Measurements from ENCODE around the gene KCNB1. TPM values are rescaled to one million over a fixed set of nuclear protein-coding genes. Genes with fewer than 3 reads are reported as not detected.

Gene KCNB1
- total and polyA plus RNA-seq, 2 experiments from 2014 or later = 0.06 to 0.10 TPM

DNA sequence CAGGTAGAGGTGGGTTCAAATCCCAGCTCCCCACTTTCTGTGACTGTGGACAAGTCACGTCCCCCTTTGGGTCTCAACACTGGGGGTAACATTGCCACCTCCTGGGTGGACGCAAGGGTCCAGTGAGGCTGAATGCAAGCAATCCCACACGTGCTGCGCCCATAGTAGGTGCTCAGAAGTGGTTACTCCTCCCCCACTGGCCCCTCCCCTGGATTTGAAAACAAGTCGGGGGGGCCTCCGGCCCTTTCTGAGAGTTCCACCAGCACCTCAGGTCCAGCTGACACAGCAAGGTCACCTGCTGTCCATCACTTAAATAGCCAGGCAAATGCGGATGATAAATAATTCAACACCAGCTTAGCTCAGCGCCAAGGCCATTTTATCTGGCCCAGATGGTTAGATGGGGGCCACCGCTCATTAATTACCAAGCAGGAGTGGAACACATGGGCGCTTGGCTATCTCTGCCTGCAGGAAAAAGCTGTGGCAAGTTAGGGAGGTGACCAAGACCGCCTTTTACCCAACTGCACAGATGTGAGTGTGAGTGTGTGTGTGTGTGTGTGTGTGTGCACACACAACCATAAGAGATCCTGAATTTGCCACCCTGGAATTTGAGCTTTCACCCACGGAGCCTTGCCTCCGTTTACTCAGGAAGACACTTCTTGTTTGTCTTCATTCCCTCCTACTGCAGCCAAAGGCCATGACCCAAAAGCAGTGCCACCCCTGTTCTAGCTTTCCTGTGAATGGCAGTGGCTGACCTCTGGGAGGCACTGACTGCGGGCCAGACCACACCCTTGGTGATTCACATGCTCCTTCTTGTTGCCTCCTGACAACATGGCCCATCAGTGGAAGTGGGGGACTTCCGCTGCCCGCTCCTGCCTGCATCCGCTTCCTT, 34.7 kb upstream of the KCNB1 start:
- Histone ChIP-seq H3K27ac (no peak overlapping the region), H3K4me3 (no peak overlapping the region), H3K9me3 (ENCODE audit: low read depth) (no peaks in the 10 kb centered on the region), H3K36me3 (no peaks in the 10 kb centered on the region), H3K4me1 (ENCODE audit: low read depth) (no peaks in the 10 kb centered on the region), H3K27me3 (no peaks in the 10 kb centered on the region)
- no peak for TF ChIP-seq CTCF (IDR thresholded peaks at IDR 0.05; ENCODE audit: low read depth, low read length)
- DNase-seq (ENCODE audit: low read depth in 1 of 2, low spot score in 1 of 2) = no peak

DNA sequence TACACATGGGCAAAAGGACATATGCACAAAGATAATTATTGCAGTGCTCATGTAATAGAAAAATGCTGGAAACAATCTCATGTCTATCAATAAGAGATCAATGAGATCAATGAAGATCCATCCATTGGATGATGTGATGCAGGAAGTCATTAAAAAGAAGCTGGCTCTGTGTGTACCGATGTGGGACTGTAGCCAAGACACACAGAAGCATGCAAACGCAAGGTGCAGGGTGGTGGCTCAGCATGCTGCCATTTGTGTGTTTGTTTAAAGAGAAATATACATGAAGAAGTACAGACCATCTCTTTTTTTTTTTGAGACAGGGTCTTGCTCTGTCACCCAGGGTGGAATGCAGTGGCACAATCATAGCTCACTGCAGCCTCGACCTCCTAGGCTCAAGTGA, 33.1 kb upstream of the KCNB1 start:
- H3K36me3 ChIP-seq = no peaks in the 10 kb centered on the region
- no peak for TF ChIP-seq CTCF (IDR thresholded peaks at IDR 0.05; ENCODE audit: low read depth, low read length)
- H3K4me3 ChIP-seq = no peak overlapping the region
- no peaks in the 10 kb centered on the region for H3K9me3 ChIP-seq (ENCODE audit: low read depth)
- no peaks in the 10 kb centered on the region for H3K27me3 ChIP-seq
- H3K27ac ChIP-seq = no peak overlapping the region
- H3K4me1 ChIP-seq (ENCODE audit: low read depth) = no peaks in the 10 kb centered on the region
- no peak for DNase-seq (ENCODE audit: low read depth in 1 of 2, low spot score in 1 of 2)

DNA sequence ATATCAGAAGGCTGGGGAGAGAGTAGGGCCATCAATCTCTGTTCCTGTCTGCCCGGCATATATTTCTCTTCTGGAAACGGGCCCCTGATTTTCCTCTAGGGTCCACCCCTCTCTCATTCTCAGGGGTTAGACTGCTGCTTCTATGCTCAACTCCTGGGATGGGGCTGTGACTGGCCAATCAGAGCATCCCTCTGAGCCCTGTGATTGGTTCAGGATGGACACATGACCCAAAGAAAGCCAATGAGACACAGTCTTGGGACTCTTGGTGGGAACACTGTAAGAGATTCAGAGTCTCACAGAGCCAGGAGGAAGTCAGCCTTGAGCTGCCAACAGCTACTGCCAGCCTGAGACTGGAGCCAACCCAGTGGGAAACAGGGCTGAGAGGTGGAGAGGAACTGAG, 31.0 kb upstream of the KCNB1 start:
- H3K27ac ChIP-seq = no peak overlapping the region
- DNase-seq (ENCODE audit: low read depth in 1 of 2, low spot score in 1 of 2) = no peak
- no peaks in the 10 kb centered on the region for H3K4me1 ChIP-seq (ENCODE audit: low read depth)
- no peak for TF ChIP-seq CTCF (IDR thresholded peaks at IDR 0.05; ENCODE audit: low read depth, low read length)
- H3K27me3 ChIP-seq = no peaks in the 10 kb centered on the region
- no peak overlapping the region for H3K4me3 ChIP-seq
- H3K36me3 ChIP-seq = no peaks in the 10 kb centered on the region
- no peaks in the 10 kb centered on the region for H3K9me3 ChIP-seq (ENCODE audit: low read depth)

DNA sequence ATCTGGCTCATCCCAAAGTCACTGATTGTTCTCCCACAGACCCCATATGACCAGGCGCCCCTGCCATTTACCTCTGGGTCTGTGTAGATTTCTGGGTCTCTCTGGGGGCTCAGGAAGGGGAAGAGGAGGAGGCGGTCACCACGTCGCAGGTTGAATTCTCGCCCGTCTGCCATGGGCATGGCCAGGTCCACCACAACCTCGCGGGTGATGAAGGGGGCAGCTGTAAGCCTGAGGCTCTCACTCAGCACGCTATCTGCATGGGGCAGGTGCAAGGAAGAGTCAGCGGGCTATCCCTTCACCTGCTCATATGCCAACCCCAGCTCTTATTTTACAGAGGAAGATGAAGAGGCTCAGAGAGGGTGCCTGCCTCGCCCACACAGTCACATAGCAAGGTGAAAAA, 30.5 kb upstream of the KCNB1 start:
- H3K4me3 ChIP-seq = no peak overlapping the region
- TF ChIP-seq CTCF (IDR thresholded peaks at IDR 0.05; ENCODE audit: low read depth, low read length) = no peak
- no peaks in the 10 kb centered on the region for H3K4me1 ChIP-seq (ENCODE audit: low read depth)
- no peaks in the 10 kb centered on the region for H3K9me3 ChIP-seq (ENCODE audit: low read depth)
- no peak for DNase-seq (ENCODE audit: low read depth in 1 of 2, low spot score in 1 of 2)
- no peak overlapping the region for H3K27ac ChIP-seq
- H3K36me3 ChIP-seq = no peaks in the 10 kb centered on the region
- no peaks in the 10 kb centered on the region for H3K27me3 ChIP-seq

DNA sequence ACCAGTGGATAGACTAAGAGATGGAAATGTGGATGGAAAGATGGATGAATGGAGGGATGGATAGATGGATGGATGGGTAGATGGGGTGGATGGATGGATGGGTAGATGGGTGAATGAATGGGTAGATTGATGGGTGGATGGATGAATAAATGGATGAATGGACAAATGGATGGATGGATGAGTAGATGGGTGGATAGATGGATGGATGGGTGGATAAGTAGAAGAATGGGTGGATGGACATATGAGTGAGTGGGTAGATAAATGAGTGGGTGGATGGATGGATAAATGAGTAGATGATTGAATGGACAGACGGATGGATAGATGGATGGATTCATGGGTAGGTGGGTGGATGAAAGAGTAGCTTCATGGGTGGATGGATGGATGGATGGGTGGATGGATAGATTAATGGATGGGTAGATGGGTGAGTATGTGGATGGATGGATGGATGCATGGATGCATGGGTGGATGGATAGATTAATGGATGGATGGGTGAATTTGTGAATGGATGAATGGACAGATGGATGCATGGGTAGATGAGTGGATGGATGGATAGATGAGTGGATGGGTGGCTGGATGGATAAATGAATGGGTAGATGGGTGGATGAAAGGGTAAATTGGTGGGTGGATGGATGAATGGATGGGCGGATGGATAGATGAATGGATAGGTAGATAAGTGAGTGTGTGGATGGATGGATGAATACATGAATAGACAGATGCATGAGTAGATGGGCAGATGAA, 29.5 kb upstream of the KCNB1 start:
- Histone ChIP-seq H3K36me3 (no peaks in the 10 kb centered on the region), H3K27ac (no peak overlapping the region), H3K27me3 (no peaks in the 10 kb centered on the region), H3K4me3 (no peak overlapping the region), H3K4me1 (ENCODE audit: low read depth) (no peaks in the 10 kb centered on the region), H3K9me3 (ENCODE audit: low read depth) (no peaks in the 10 kb centered on the region)
- TF ChIP-seq CTCF (IDR thresholded peaks at IDR 0.05; ENCODE audit: low read depth, low read length) = no peak
- no peak for DNase-seq (ENCODE audit: low read depth in 1 of 2, low spot score in 1 of 2)

Data from cardiac muscle cell (in vitro differentiated cells and primary cell).